Stimulated activated naive CD8-positive, alpha-beta T cell treated with anti-CD3 and anti-CD28 coated beads, Interleukin-15, Interleukin-2, amounts not matched to agents 100 ng/mL and 50 ng/mL, for 24 hours (primary cell): Measurements from ENCODE around the gene SH3BP1.

Experiments used
- H3K27ac Mint-ChIP-seq: one replicate; pipeline ENCODE4 v1.8.0; 2021; ENCODE audit warnings: mild to moderate bottlenecking, mixed read lengths
- H3K27me3 Mint-ChIP-seq: one replicate; pipeline ENCODE4 v1.8.0; 2021; ENCODE audit warnings: mixed read lengths
- H3K36me3 Mint-ChIP-seq: one replicate; pipeline ENCODE4 v1.8.0; 2021; ENCODE audit warnings: low read depth, mixed read lengths
- H3K4me1 Mint-ChIP-seq: one replicate; pipeline ENCODE4 v1.8.0; 2021; ENCODE audit warnings: low read depth, mixed read lengths
- H3K4me3 Mint-ChIP-seq: one replicate; pipeline ENCODE4 v1.8.0; 2021; ENCODE audit warnings: mild to moderate bottlenecking, mixed read lengths
- H3K9me3 Mint-ChIP-seq: one replicate; pipeline ENCODE4 v1.8.0; 2021; ENCODE audit warnings: mixed read lengths

The SH3BP1 gene

GRCh38 chr22:37625737-37626136 is 13.7 kb upstream of the SH3BP1 start:
- H3K4me1 Mint-ChIP-seq: peaks cover 47% of the 10 kb centered on the region
- peak overlapping the region; percentile 63 for H3K27ac Mint-ChIP-seq
- no peaks in the 10 kb centered on the region for H3K9me3 Mint-ChIP-seq
- H3K4me3 Mint-ChIP-seq: no peak overlapping the region
- H3K36me3 Mint-ChIP-seq: peaks cover 6% of the 10 kb centered on the region
- no peaks in the 10 kb centered on the region for H3K27me3 Mint-ChIP-seq

- Mint-ChIP-seq H3K4me1 (peaks cover 48% of the 10 kb centered on the region), H3K27ac (peak overlapping the region; percentile 63), H3K36me3 (peaks cover 4% of the 10 kb centered on the region), H3K27me3 (no peaks in the 10 kb centered on the region), H3K9me3 (no peaks in the 10 kb centered on the region), H3K4me3 (no peak overlapping the region)
These were observed 13.3 kb upstream of the SH3BP1 start for GRCh38 chr22:37626144-37626543.

- Mint-ChIP-seq H3K27ac (peak overlapping the region; percentile 92), H3K4me3 (peak overlapping the region; percentile 24), H3K4me1 (peaks cover 53% of the 10 kb centered on the region), H3K27me3 (no peaks in the 10 kb centered on the region), H3K36me3 (peaks cover 5% of the 10 kb centered on the region), H3K9me3 (no peaks in the 10 kb centered on the region)
These were observed 12.9 kb upstream of the SH3BP1 start for GRCh38 chr22:37626556-37627075.

DNA sequence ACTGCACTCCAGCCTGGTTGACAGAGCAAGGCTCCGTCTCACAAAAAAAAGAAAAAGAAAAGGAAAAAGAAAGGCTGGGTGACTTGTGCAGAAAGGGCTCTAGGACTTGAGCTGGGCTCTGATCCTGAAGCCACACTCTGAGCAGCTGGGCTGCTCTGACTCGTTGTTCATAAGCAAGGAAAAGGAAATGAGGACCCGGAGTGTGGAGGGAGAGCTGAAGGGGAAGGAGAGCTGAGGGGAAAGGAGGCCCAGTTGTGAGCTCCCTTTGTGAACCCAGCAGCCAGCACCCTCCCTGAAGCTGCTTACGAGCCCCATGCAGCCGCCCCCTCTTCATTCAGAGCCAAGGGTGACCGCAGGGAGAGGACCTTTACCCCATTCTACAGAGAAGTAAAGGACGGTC is 12.3 kb upstream of the SH3BP1 start:
- Mint-ChIP-seq H3K9me3 (no peaks in the 10 kb centered on the region), H3K27me3 (no peaks in the 10 kb centered on the region), H3K4me3 (peak overlapping the region; percentile 24), H3K27ac (peak overlapping the region; percentile 92), H3K4me1 (peaks cover 58% of the 10 kb centered on the region), H3K36me3 (peaks cover 10% of the 10 kb centered on the region)

- H3K36me3 Mint-ChIP-seq: peaks cover 10% of the 10 kb centered on the region
- no peaks in the 10 kb centered on the region for H3K9me3 Mint-ChIP-seq
- no peaks in the 10 kb centered on the region for H3K27me3 Mint-ChIP-seq
- peak overlapping the region; percentile 24 for H3K4me3 Mint-ChIP-seq
- H3K27ac Mint-ChIP-seq: peak overlapping the region; percentile 92
- H3K4me1 Mint-ChIP-seq: peaks cover 61% of the 10 kb centered on the region
These were observed 11.9 kb upstream of the SH3BP1 start for GRCh38 chr22:37627545-37627944.

- Mint-ChIP-seq H3K9me3 (no peaks in the 10 kb centered on the region), H3K4me3 (no peak overlapping the region), H3K27ac (no peak overlapping the region), H3K4me1 (peaks cover 67% of the 10 kb centered on the region), H3K27me3 (no peaks in the 10 kb centered on the region), H3K36me3 (peaks cover 6% of the 10 kb centered on the region)
These were observed 10.6 kb upstream of the SH3BP1 start for GRCh38 chr22:37628830-37629229.

- Mint-ChIP-seq H3K36me3 (peaks cover 5% of the 10 kb centered on the region), H3K4me1 (peaks cover 73% of the 10 kb centered on the region), H3K27me3 (no peaks in the 10 kb centered on the region), H3K9me3 (no peaks in the 10 kb centered on the region), H3K27ac (no peak overlapping the region), H3K4me3 (no peak overlapping the region)
These were observed 9.5 kb upstream of the SH3BP1 start for GRCh38 chr22:37629928-37630327.

- no peak overlapping the region for H3K4me3 Mint-ChIP-seq
- peaks cover 73% of the 10 kb centered on the region for H3K4me1 Mint-ChIP-seq
- no peaks in the 10 kb centered on the region for H3K27me3 Mint-ChIP-seq
- H3K27ac Mint-ChIP-seq: peak overlapping the region; percentile 63
- peaks cover 5% of the 10 kb centered on the region for H3K36me3 Mint-ChIP-seq
- H3K9me3 Mint-ChIP-seq: no peaks in the 10 kb centered on the region
These were observed 8.5 kb upstream of the SH3BP1 start for GRCh38 chr22:37630839-37631435.

DNA sequence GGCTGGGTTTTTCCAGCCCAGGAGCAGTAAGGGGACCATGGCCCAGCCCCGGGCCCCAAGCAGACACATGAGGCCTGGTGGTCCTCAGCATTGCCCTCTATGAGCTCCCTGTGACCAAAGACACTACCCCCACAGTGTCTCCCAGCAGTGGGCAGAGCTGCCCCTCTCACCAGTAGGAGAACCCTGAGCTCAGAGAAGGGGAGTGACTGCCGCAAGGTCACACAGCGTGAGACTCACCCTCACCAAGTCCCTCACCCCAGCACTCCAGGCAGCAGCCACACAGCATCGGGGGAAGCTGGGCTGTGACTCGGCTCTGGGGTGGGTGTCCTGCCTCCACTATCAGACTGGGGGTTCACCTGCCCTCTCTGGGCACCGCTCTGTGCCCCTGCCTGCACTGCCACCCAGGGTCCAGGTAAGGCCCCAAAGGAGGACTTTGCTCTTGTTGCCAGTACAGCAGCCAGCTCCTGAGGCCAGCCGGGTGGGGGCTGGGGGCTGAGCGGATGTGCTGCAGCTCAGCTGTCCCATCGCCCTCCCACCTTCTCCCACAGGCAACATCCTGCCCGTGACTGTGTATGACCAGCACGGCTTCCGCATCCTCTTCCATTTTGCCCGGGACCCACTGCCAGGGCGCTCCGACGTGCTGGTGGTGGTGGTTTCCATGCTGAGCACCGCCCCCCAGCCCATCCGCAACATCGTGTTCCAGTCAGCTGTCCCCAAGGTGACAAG is 7.9 kb upstream of the SH3BP1 start:
- Mint-ChIP-seq H3K9me3 (no peaks in the 10 kb centered on the region), H3K4me3 (peak overlapping the region; percentile 73), H3K36me3 (peaks cover 5% of the 10 kb centered on the region), H3K27me3 (no peaks in the 10 kb centered on the region), H3K4me1 (peaks cover 73% of the 10 kb centered on the region), H3K27ac (peak overlapping the region; percentile 63)

GRCh38 chr22:37632174-37633088 is 7.0 kb upstream of the SH3BP1 start:
- H3K4me3 Mint-ChIP-seq: peak overlapping the region; percentile 73
- peak overlapping the region; percentile 94 for H3K27ac Mint-ChIP-seq
- peaks cover 73% of the 10 kb centered on the region for H3K4me1 Mint-ChIP-seq
- H3K36me3 Mint-ChIP-seq: peaks cover 5% of the 10 kb centered on the region
- no peaks in the 10 kb centered on the region for H3K9me3 Mint-ChIP-seq
- H3K27me3 Mint-ChIP-seq: no peaks in the 10 kb centered on the region

DNA sequence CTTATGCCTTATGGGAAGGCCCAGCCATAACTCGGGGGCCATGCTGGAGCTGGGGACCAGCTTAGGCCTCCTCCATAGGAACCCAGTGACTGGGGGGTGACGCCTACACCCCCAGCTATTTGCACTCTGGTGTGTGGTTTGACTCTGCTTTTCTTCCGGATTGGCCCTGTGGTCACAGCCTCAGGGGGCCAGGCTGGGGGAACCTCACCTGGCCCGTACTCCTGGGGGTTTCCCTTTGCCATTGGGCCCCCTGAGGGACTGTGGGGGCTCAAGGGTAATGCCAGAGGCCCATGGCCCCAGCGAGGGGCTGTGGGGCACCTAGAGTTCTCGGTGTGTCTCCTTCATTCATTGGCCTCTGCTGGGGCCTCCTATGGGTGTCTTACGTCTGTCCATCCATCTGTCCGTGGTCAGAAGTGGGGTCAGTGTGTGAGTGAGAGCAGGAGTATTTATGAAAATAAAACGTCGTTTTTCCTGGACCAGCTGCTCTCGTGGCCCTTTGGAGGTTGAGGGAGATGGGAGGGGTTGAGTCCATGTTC is 6.3 kb upstream of the SH3BP1 start:
- peak overlapping the region; percentile 73 for H3K4me3 Mint-ChIP-seq
- H3K27me3 Mint-ChIP-seq: no peaks in the 10 kb centered on the region
- H3K27ac Mint-ChIP-seq: peak overlapping the region; percentile 94
- H3K4me1 Mint-ChIP-seq: peaks cover 74% of the 10 kb centered on the region
- peaks cover 5% of the 10 kb centered on the region for H3K36me3 Mint-ChIP-seq
- no peaks in the 10 kb centered on the region for H3K9me3 Mint-ChIP-seq

- peak overlapping the region; percentile 94 for H3K27ac Mint-ChIP-seq
- H3K9me3 Mint-ChIP-seq: no peaks in the 10 kb centered on the region
- peaks cover 76% of the 10 kb centered on the region for H3K4me1 Mint-ChIP-seq
- peak overlapping the region; percentile 75 for H3K4me3 Mint-ChIP-seq
- peaks cover 5% of the 10 kb centered on the region for H3K36me3 Mint-ChIP-seq
- H3K27me3 Mint-ChIP-seq: no peaks in the 10 kb centered on the region
These were observed 5.6 kb upstream of the SH3BP1 start for GRCh38 chr22:37633625-37634416.

DNA sequence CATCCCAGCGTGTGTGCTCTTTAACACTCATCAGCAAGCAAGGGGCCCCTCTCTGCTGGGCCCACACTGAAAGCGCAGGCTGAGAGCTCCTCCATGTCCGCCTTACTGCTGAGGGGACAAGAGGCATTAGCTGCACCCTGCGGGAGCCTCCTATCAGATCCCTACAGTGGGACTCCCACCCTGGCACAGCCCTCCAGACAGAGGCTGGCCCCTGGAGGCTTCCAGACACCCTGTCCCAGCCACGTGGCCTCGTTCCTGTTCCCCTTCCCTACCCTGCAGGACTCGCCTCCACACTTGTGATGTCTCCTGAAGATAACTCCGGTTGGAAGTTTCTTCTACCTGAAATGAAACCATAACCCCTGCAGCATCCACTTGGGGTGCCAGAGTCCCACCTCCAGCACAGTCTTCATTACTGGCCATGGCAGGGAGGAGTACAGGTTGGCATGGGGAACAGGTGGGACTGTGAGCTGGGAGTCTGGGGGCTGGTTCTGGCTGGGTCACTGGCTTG is 5.0 kb upstream of the SH3BP1 start:
- Mint-ChIP-seq H3K36me3 (peaks cover 5% of the 10 kb centered on the region), H3K4me3 (peak overlapping the region; percentile 75), H3K27me3 (no peaks in the 10 kb centered on the region), H3K9me3 (no peaks in the 10 kb centered on the region), H3K4me1 (peaks cover 78% of the 10 kb centered on the region), H3K27ac (peak overlapping the region; percentile 92)

- Mint-ChIP-seq H3K36me3 (peaks cover 5% of the 10 kb centered on the region), H3K27me3 (no peaks in the 10 kb centered on the region), H3K9me3 (no peaks in the 10 kb centered on the region), H3K4me3 (no peak overlapping the region), H3K4me1 (peaks cover 78% of the 10 kb centered on the region), H3K27ac (peak overlapping the region; percentile 92)
These were observed 4.3 kb upstream of the SH3BP1 start for GRCh38 chr22:37635157-37635556.
